Type B pancreatic cell (in vitro differentiated cells): ENCODE data around the gene BTAF1. TPM values are rescaled to one million over a fixed set of nuclear protein-coding genes. Genes with fewer than 3 reads are reported as not detected.

Source experiments
- DNase-seq: peaks from one replicate; pipeline ENCODE4 v3.0.0; 2021; ENCODE audit warnings: mixed read lengths; ENCODE audit not compliant: unreplicated experiment; ENCODE audit errors: extremely low spot score
- H3K27ac Mint-ChIP-seq: 2 replicates; pipeline ENCODE4 v1.8.0; 2021; ENCODE audit warnings: mild to moderate bottlenecking, mixed read lengths
- H3K27me3 Mint-ChIP-seq: 2 replicates; pipeline ENCODE4 v1.8.0; 2021; ENCODE audit warnings: mixed read lengths
- H3K36me3 Mint-ChIP-seq: 2 replicates; pipeline ENCODE4 v1.8.0; 2021; ENCODE audit warnings: mixed read lengths
- H3K4me1 Mint-ChIP-seq: one replicate; pipeline ENCODE4 v1.8.0; 2021; ENCODE audit warnings: mixed read lengths; ENCODE audit not compliant: unreplicated experiment
- H3K4me3 Mint-ChIP-seq: 2 replicates; pipeline ENCODE4 v1.8.0; 2021; ENCODE audit warnings: mild to moderate bottlenecking, mixed read lengths
- H3K9me3 Mint-ChIP-seq: 2 replicates; pipeline ENCODE4 v1.8.0; 2021; ENCODE audit warnings: mixed read lengths
- total RNA-seq: library from RNA; stranded (reverse); gene quantifications from 2 replicates; pipeline ENCODE4 v1.2.1, GENCODE V29; 2021; ENCODE audit warnings: low replicate concordance
- TF ChIP-seq, protein P1 (sequence below): fragments of 200-600 bp; sonication (generic); conservative IDR thresholded peaks from 2 replicates; pipeline ENCODE4 v1.5.0; 2021; ENCODE audit warnings: antibody characterized with exemption, mild to moderate bottlenecking

BTAF1 gene
- total RNA-seq, 1 donor from 2014 or later, result 34.7 TPM

DNA sequence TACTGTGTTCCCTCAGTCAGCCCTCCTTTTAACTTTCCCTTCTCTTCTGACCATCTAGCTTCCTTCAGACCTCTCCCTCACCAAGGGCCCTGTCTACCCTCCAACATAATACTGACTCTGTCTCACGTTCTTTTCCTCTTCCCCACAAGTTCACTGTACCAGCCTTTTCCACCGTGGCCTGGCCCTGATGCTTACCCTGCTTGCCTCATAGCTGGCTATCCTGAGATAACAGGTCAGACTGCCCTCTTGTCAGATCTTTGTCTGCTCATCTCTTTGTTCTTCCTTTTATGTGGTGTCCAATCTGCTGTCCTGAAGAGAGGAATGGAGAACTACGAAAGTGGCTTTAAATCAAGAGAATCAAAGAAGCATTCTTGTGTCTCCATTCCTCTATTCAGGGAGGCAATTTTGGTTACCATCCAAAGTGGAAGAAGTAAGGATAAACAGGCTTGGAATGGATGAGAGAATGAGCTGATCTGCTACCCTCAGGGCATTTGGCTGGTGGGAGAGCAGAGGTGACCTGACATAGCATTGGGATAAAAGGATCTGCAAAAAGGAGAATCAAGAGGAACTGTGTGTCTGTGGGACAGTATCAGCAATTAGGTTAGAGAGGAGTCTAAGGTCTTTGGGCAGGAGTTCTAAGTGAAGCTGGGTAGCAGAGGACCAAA lies 8.1 kb downstream of the BTAF1 start:
- Mint-ChIP-seq H3K4me3 (no peak overlapping the region), H3K27ac (no peak overlapping the region), H3K27me3 (no peaks in the 10 kb centered on the region), H3K4me1 (peaks cover 16% of the 10 kb centered on the region), H3K36me3 (peaks cover 35% of the 10 kb centered on the region), H3K9me3 (peaks cover 4% of the 10 kb centered on the region)
- DNase-seq, result no peak
- TF ChIP-seq, protein P1, sequence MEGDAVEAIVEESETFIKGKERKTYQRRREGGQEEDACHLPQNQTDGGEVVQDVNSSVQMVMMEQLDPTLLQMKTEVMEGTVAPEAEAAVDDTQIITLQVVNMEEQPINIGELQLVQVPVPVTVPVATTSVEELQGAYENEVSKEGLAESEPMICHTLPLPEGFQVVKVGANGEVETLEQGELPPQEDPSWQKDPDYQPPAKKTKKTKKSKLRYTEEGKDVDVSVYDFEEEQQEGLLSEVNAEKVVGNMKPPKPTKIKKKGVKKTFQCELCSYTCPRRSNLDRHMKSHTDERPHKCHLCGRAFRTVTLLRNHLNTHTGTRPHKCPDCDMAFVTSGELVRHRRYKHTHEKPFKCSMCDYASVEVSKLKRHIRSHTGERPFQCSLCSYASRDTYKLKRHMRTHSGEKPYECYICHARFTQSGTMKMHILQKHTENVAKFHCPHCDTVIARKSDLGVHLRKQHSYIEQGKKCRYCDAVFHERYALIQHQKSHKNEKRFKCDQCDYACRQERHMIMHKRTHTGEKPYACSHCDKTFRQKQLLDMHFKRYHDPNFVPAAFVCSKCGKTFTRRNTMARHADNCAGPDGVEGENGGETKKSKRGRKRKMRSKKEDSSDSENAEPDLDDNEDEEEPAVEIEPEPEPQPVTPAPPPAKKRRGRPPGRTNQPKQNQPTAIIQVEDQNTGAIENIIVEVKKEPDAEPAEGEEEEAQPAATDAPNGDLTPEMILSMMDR, result no peak

DNA sequence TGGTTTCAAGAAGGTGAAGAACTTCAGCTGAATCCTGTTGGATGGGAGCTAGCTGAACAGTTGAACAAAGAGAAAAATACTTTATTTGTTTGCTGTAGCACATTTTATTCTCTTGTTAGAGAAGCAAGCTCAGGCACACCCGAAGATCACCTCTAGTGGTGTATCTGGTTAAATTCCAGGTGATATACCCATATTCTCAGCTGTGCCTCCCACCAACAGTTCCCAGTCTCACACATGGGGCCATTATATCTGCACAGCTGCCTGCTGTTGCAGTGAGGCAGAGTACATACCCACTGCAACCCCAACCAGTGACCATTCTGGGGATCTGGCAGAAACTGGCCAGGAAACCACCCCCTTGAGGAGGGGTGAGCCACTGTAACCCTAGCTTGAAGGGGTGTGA lies 9.2 kb downstream of the BTAF1 start:
- H3K27ac Mint-ChIP-seq, result no peak overlapping the region
- H3K27me3 Mint-ChIP-seq, result no peaks in the 10 kb centered on the region
- peaks cover 37% of the 10 kb centered on the region for H3K36me3 Mint-ChIP-seq
- H3K9me3 Mint-ChIP-seq, result peaks cover 4% of the 10 kb centered on the region
- no peak for DNase-seq
- TF ChIP-seq, protein P1, result no peak
- H3K4me3 Mint-ChIP-seq, result no peak overlapping the region
- peaks cover 13% of the 10 kb centered on the region for H3K4me1 Mint-ChIP-seq

DNA sequence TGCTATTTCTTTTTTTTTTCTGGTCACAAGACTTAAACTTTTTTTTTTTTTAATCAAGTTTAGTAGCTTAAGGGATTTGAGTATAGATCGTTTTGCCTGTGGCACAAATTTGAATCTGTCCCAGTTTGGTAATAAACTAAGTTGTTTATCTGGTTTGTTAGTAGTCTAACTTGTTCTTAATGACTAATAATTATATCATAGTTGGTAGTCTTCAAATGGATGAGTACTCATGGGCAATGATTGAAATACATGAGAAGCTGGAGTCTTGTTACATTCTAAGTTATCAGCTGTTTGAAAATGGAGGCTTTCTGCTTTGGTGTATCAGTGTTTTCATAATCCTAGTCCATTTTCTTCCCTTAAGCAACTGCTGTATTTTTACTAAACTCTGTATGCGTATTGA lies 12.3 kb downstream of the BTAF1 start:
- H3K36me3 Mint-ChIP-seq, result peaks cover 45% of the 10 kb centered on the region
- peak overlapping the region; percentile 35 for H3K4me3 Mint-ChIP-seq
- H3K4me1 Mint-ChIP-seq, result peaks cover 8% of the 10 kb centered on the region
- no peak overlapping the region for H3K27ac Mint-ChIP-seq
- no peak for DNase-seq
- H3K27me3 Mint-ChIP-seq, result no peaks in the 10 kb centered on the region
- TF ChIP-seq, protein P1, result no peak
- H3K9me3 Mint-ChIP-seq, result peaks cover 4% of the 10 kb centered on the region

DNA sequence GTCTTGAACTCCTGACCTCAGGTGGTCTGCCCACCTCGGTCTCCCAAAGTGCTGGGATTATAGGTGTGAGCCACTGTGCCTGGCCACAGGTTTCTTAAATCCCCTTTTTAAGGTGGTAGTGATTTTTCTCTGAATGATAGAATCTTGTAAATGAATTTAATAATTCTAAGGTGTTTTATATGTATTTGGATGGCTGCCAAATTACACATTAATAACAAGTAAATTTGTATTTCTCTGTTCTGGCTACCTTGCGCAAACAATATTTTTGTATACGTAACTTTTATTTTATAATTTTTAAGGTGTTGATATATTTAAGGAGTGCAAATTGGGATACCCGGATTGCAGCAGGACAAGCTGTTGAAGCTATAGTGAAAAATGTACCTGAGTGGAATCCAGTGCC lies 16.1 kb downstream of the BTAF1 start:
- H3K4me3 Mint-ChIP-seq, result no peak overlapping the region
- TF ChIP-seq, protein P1, result no peak
- DNase-seq, result no peak
- H3K4me1 Mint-ChIP-seq, result no peaks in the 10 kb centered on the region
- H3K36me3 Mint-ChIP-seq, result peaks cover 38% of the 10 kb centered on the region
- H3K27ac Mint-ChIP-seq, result no peak overlapping the region
- peaks cover 4% of the 10 kb centered on the region for H3K9me3 Mint-ChIP-seq
- no peaks in the 10 kb centered on the region for H3K27me3 Mint-ChIP-seq

DNA sequence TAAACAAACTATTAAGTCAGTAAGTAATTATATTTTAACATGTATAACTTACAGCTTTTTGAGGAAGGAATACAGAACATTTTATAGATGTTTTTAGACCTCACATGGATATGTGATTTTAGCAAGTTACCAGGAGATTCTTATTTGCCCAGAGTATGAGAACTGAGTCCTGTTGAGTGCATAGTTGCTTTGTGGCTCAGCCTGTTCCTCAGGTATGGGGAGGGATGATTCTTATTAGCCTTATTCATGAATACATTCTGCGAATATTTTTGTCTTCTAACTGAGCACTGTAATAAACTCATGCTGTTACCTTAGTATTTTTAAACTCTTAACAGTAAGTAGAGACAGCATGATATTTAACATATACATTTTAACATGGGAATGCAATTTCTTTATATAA lies 17.9 kb downstream of the BTAF1 start:
- H3K27ac Mint-ChIP-seq, result peak overlapping the region; percentile 32
- H3K9me3 Mint-ChIP-seq, result no peaks in the 10 kb centered on the region
- no peaks in the 10 kb centered on the region for H3K4me1 Mint-ChIP-seq
- no peaks in the 10 kb centered on the region for H3K27me3 Mint-ChIP-seq
- TF ChIP-seq, protein P1, result no peak
- peaks cover 27% of the 10 kb centered on the region for H3K36me3 Mint-ChIP-seq
- H3K4me3 Mint-ChIP-seq, result no peak overlapping the region
- DNase-seq, result no peak
